ENCODE results near the gene SNTB2.

DNA sequence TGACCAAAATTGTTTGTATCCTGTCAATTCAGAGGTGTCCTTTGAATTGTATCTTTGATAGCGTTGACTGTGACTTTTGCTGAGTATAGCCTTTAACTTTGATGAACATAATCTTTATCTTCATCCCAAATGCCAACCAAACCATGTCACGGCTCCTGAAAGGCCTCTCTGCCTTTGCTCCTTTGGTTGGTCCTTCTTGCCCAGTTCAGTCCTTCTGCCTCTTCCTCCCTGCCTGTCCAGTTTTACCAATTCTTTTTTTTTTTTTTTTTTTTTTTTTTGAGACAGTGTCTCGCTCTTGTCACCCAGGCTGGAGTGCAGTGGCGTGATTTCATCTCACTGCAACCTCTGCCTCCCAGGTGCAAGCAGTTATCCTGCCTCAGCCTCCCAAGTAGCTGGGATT, 111.3 kb downstream of the SNTB2 start:
- TF ChIP-seq, protein P1, sequence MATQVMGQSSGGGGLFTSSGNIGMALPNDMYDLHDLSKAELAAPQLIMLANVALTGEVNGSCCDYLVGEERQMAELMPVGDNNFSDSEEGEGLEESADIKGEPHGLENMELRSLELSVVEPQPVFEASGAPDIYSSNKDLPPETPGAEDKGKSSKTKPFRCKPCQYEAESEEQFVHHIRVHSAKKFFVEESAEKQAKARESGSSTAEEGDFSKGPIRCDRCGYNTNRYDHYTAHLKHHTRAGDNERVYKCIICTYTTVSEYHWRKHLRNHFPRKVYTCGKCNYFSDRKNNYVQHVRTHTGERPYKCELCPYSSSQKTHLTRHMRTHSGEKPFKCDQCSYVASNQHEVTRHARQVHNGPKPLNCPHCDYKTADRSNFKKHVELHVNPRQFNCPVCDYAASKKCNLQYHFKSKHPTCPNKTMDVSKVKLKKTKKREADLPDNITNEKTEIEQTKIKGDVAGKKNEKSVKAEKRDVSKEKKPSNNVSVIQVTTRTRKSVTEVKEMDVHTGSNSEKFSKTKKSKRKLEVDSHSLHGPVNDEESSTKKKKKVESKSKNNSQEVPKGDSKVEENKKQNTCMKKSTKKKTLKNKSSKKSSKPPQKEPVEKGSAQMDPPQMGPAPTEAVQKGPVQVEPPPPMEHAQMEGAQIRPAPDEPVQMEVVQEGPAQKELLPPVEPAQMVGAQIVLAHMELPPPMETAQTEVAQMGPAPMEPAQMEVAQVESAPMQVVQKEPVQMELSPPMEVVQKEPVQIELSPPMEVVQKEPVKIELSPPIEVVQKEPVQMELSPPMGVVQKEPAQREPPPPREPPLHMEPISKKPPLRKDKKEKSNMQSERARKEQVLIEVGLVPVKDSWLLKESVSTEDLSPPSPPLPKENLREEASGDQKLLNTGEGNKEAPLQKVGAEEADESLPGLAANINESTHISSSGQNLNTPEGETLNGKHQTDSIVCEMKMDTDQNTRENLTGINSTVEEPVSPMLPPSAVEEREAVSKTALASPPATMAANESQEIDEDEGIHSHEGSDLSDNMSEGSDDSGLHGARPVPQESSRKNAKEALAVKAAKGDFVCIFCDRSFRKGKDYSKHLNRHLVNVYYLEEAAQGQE (IDR thresholded peaks at IDR 0.05; ENCODE audit: borderline replicate concordance), result no peak
- TF ChIP-seq, protein P1 (CRISPR knock-in tag; IDR thresholded peaks at IDR 0.05; ENCODE audit: low read depth), result no peak
- TF ChIP-seq PML (IDR thresholded peaks at IDR 0.05; ENCODE audit: low read length), result no peak
- TF ChIP-seq, protein P2, sequence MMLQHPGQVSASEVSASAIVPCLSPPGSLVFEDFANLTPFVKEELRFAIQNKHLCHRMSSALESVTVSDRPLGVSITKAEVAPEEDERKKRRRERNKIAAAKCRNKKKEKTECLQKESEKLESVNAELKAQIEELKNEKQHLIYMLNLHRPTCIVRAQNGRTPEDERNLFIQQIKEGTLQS (IDR thresholded peaks at IDR 0.05), result no peak
- TF ChIP-seq, protein P2 (CRISPR knock-in tag; conservative IDR thresholded peaks at IDR 0.05), result no peak
- TF ChIP-seq ZNF212 (CRISPR knock-in tag; IDR thresholded peaks at IDR 0.05), result no peak
- TF ChIP-seq POLR2AphosphoS5 (IDR thresholded peaks at IDR 0.05; ENCODE audit: control insufficient read depth, insufficient read depth, low read depth, low read length), result no peak
- TF ChIP-seq SREBF2 (CRISPR knock-in tag; IDR thresholded peaks at IDR 0.05), result no peak
- TF ChIP-seq, protein P3, sequence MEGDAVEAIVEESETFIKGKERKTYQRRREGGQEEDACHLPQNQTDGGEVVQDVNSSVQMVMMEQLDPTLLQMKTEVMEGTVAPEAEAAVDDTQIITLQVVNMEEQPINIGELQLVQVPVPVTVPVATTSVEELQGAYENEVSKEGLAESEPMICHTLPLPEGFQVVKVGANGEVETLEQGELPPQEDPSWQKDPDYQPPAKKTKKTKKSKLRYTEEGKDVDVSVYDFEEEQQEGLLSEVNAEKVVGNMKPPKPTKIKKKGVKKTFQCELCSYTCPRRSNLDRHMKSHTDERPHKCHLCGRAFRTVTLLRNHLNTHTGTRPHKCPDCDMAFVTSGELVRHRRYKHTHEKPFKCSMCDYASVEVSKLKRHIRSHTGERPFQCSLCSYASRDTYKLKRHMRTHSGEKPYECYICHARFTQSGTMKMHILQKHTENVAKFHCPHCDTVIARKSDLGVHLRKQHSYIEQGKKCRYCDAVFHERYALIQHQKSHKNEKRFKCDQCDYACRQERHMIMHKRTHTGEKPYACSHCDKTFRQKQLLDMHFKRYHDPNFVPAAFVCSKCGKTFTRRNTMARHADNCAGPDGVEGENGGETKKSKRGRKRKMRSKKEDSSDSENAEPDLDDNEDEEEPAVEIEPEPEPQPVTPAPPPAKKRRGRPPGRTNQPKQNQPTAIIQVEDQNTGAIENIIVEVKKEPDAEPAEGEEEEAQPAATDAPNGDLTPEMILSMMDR (IDR thresholded peaks at IDR 0.05 in 2 of 3, conservative IDR thresholded peaks at IDR 0.05 in 1 of 3; ENCODE audit: insufficient read depth in 2 of 3, low read depth in 1 of 3, low read length in 3 of 3), result no peak
- no peak for TF ChIP-seq NR2C1 (IDR thresholded peaks at IDR 0.05)
- no peak for TF ChIP-seq NR2C1 (tag; IDR thresholded peaks at IDR 0.05)

Data from K562 (cell line).